K562 (cell line): ENCODE results near the gene WDR83. TPM values are rescaled to one million over a fixed set of nuclear protein-coding genes. Genes with fewer than 3 reads are reported as not detected.

Experiments used
- BDP1 ChIP-seq: IDR thresholded peaks from 3 replicates; pipeline ENCODE4 v1.6.1; 2011; ENCODE audit not compliant: insufficient read length, insufficient read depth
- GABPB1 ChIP-seq: sonication (generic); formaldehyde crosslinking; IDR thresholded peaks from 2 replicates; pipeline ENCODE4 v1.8.0; 2022; ENCODE audit warnings: mild to moderate bottlenecking, missing genetic modification reagents
- ILF3 ChIP-seq: fragments of 450-650 bp; IDR thresholded peaks from 2 replicates; pipeline ENCODE4 v1.6.1; 2018; ENCODE audit warnings: antibody characterized with exemption, mild to moderate bottlenecking, moderate library complexity, borderline replicate concordance
- KLF13 ChIP-seq: fragments of 450-650 bp; IDR thresholded peaks from 2 replicates; pipeline ENCODE4 v1.6.1; 2016; ENCODE audit warnings: missing genetic modification characterization, low read depth, mild to moderate bottlenecking, missing compliant biosample characterization, moderate library complexity, borderline replicate concordance
- MIER1 ChIP-seq: fragments of 450-650 bp; IDR thresholded peaks from 2 replicates; pipeline ENCODE4 v1.6.1; 2016; ENCODE audit warnings: antibody characterized with exemption, mild to moderate bottlenecking, low read depth
- NUFIP1 ChIP-seq: fragments of 450-650 bp; IDR thresholded peaks from 2 replicates; pipeline ENCODE4 v1.6.1; 2018; ENCODE audit not compliant: partially characterized antibody
- POLR2B ChIP-seq: fragments of 450-650 bp; IDR thresholded peaks from 2 replicates; pipeline ENCODE4 v1.6.1; 2018; ENCODE audit warnings: low read depth; ENCODE audit not compliant: partially characterized antibody
- PTRF ChIP-seq: fragments of 450-650 bp; IDR thresholded peaks from 2 replicates; pipeline ENCODE4 v1.6.1; 2016; ENCODE audit warnings: mild to moderate bottlenecking, missing genetic modification characterization, missing compliant biosample characterization
- RBM17 ChIP-seq: fragments of 200-400 bp; formaldehyde crosslinking; IDR thresholded peaks from 2 replicates; pipeline ENCODE4 v1.6.1; 2017; ENCODE audit warnings: low read depth, mild to moderate bottlenecking, low read length, borderline replicate concordance
- RUNX1 ChIP-seq: sonication (generic); IDR thresholded peaks from 2 replicates; pipeline ENCODE4 v1.6.1; 2016; ENCODE audit warnings: antibody characterized with exemption, low read depth
- SLC30A9 ChIP-seq: fragments of 250-450 bp; sonication (Bioruptor Pico); IDR thresholded peaks from 2 replicates; pipeline ENCODE4 v1.8.0; 2022; ENCODE audit warnings: mild to moderate bottlenecking, moderate library complexity
- SMC3 ChIP-seq: conservative IDR thresholded peaks from 2 replicates; pipeline ENCODE4 v1.6.1; 2011; ENCODE audit warnings: low read depth, low read length, improper control_type of control experiment; ENCODE audit not compliant: insufficient read depth
- SREBF2 ChIP-seq: sonication (generic); formaldehyde crosslinking; IDR thresholded peaks from 2 replicates; pipeline ENCODE4 v1.4.0; 2020; ENCODE audit warnings: mild to moderate bottlenecking, missing genetic modification reagents
- TAL1 ChIP-seq: fragments of 450-650 bp; IDR thresholded peaks from 2 replicates; pipeline ENCODE4 v1.6.1; 2016; ENCODE audit warnings: mild to moderate bottlenecking
- TRIM24 ChIP-seq, 2 experiments: fragments of 450-650 bp; IDR thresholded peaks; 2 replicates each; pipeline ENCODE4 v1.6.1; 2016
- ZFP36 ChIP-seq: fragments of 150-350 bp; IDR thresholded peaks from 2 replicates; pipeline ENCODE4 v1.6.1; 2018; ENCODE audit warnings: low read length, low read depth; ENCODE audit not compliant: partially characterized antibody
- ZNF444 ChIP-seq: fragments of 250-450 bp; sonication (Bioruptor Pico); IDR thresholded peaks from 2 replicates; pipeline ENCODE4 v1.4.0; 2020; ENCODE audit warnings: mild to moderate bottlenecking, moderate library complexity
- ZNF586 ChIP-seq: fragments of 450-650 bp; formaldehyde crosslinking; conservative IDR thresholded peaks from 2 replicates; pipeline ENCODE4 v1.4.0; 2020; ENCODE audit warnings: mild to moderate bottlenecking, moderate library complexity
- ZNF785 ChIP-seq: fragments of 250-450 bp; sonication (Bioruptor Pico); IDR thresholded peaks from 2 replicates; pipeline ENCODE4 v1.4.0; 2020; ENCODE audit warnings: mild to moderate bottlenecking
- polyA plus RNA-seq, 8 experiments: library from polyadenylated mRNA; depleted of rRNA in 4 of 8; stranded (reverse) in 5 of 8; unstranded in 3 of 8; fragments of >200 nt; fragmentation: Nextera tagmentation in 2 of 8; fragmentation: Illumina TruSeq in 1 of 8; extraction: Ambion mirVana in 2 of 8; extraction: Trizol in 1 of 8; gene quantifications; 2 replicates each; pipeline versions ENCODE4 v1.2.1 to v1.2.3, GENCODE V29; 2011 to 2014; ENCODE audit warnings: inconsistent platforms in 1 of 8, missing spikeins in 1 of 8
- total RNA-seq, 7 experiments: library from RNA; depleted of rRNA in 6 of 7; stranded (reverse); fragments of >200 nt in 6 of 7; fragmentation: Illumina TruSeq in 2 of 7; extraction: Trizol in 2 of 7; gene quantifications; 2 replicates each; pipeline versions ENCODE4 v1.2.1 to v1.2.3, GENCODE V29; 2011 to 2021; ENCODE audit warnings: low replicate concordance in 1 of 7
- TF ChIP-seq, protein P1 (sequence below): fragments of 450-650 bp; formaldehyde crosslinking; IDR thresholded peaks from 2 replicates; pipeline ENCODE4 v1.4.0; 2020; ENCODE audit warnings: mild to moderate bottlenecking
- TF ChIP-seq, protein P2 (sequence below): sonication (generic); formaldehyde crosslinking; IDR thresholded peaks from 2 replicates; pipeline ENCODE4 v1.9.0; 2022; ENCODE audit warnings: mild to moderate bottlenecking, missing genetic modification reagents
- TF ChIP-seq, protein P3 (sequence below), 2 experiments: fragments of 450-650 bp; IDR thresholded peaks; 2 replicates each; pipeline ENCODE4 v1.6.1; 2016
- TF ChIP-seq, protein P4 (sequence below): sonication (generic); formaldehyde crosslinking; IDR thresholded peaks from 2 replicates; pipeline ENCODE4 v1.8.0; 2022; ENCODE audit warnings: missing genetic modification reagents, mild to moderate bottlenecking, borderline replicate concordance
- TF ChIP-seq, protein P5 (sequence below): fragments of 250-450 bp; sonication (Bioruptor Pico); IDR thresholded peaks from 2 replicates; pipeline ENCODE4 v1.8.0; 2021; ENCODE audit warnings: moderate library complexity, mild to moderate bottlenecking, inconsistent platforms

WDR83 gene
- total and polyA plus RNA-seq, 9 of the 15 experiments (the other 6 are each of a cell fraction or from before 2014, with no cell fraction given) = 0.52 to 21.3 (median 4.2) TPM

DNA sequence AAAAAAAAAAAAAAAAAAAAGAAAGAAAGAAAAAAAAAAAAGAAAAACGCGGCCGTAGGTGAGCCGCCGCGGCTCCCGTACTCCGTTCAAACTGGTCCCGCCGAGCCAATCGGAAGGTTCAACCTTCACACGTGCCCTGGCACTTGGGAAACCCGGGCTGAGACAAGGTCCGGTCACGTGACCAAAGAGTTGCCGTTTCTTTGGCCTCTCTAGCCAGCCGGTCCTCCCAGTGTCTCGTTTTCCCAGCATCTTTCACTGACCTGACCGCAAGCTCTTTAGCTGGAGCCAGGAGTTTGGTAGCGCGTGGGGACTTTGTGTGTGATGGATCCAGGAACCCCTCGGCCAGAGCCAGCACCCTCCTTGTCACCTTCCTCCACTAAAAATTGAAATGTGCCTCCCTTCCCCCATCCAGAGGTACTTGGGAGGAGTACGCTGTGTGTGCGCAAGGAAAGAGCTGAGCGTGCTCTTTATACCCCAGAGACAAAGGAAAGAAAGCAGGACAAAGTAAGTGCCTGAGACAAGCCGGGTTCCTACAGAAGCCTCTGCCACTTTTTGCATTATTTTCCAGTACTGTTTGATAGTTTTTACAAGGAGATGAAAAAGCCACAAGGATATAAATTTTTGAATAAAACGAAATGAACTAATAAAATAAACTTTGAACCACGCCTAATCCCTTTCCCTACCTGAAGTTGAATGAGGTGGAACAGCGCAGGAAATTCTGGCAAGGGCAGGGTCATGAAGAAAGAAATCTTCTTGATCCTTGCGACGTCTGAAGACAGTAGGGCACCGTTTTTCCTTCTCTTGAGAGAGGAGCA lies 56.2 kb downstream of the WDR83 start (continued):
- TF ChIP-seq PTRF (tag) (no peak), GABPB1 (CRISPR knock-in tag) (peak; percentile 79; the same call in 1 of the 2 replicates), BDP1 (no peak), SLC30A9 (CRISPR knock-in tag) (no peak), TRIM24 (IDR thresholded peaks at IDR 0.05) (peak in 1 of 2 experiments; percentile 12; a peak in 1 of 4 replicates), ZFP36 (no peak), KLF13 (tag) (no peak), ILF3 (no peak), MIER1 (0 out of 2 replicates have a peak, but pooled peaks have one; percentile 12), POLR2B (peak; percentile 62), SREBF2 (no peak), NUFIP1 (no peak), ZNF586 (CRISPR knock-in tag) (no peak), TAL1 (no peak), ZNF785 (CRISPR knock-in tag) (no peak), SMC3 (no peak), RUNX1 (0 out of 2 replicates have a peak, but pooled peaks have one; percentile 76), RBM17 (no peak), ZNF444 (no peak)
- TF ChIP-seq, protein P1, sequence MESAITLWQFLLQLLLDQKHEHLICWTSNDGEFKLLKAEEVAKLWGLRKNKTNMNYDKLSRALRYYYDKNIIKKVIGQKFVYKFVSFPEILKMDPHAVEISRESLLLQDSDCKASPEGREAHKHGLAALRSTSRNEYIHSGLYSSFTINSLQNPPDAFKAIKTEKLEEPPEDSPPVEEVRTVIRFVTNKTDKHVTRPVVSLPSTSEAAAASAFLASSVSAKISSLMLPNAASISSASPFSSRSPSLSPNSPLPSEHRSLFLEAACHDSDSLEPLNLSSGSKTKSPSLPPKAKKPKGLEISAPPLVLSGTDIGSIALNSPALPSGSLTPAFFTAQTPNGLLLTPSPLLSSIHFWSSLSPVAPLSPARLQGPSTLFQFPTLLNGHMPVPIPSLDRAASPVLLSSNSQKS (CRISPR knock-in tag) = no peak
- TF ChIP-seq, protein P2, sequence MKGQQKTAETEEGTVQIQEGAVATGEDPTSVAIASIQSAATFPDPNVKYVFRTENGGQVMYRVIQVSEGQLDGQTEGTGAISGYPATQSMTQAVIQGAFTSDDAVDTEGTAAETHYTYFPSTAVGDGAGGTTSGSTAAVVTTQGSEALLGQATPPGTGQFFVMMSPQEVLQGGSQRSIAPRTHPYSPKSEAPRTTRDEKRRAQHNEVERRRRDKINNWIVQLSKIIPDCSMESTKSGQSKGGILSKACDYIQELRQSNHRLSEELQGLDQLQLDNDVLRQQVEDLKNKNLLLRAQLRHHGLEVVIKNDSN (CRISPR knock-in tag) = peak; percentile 97
- TF ChIP-seq, protein P3, sequence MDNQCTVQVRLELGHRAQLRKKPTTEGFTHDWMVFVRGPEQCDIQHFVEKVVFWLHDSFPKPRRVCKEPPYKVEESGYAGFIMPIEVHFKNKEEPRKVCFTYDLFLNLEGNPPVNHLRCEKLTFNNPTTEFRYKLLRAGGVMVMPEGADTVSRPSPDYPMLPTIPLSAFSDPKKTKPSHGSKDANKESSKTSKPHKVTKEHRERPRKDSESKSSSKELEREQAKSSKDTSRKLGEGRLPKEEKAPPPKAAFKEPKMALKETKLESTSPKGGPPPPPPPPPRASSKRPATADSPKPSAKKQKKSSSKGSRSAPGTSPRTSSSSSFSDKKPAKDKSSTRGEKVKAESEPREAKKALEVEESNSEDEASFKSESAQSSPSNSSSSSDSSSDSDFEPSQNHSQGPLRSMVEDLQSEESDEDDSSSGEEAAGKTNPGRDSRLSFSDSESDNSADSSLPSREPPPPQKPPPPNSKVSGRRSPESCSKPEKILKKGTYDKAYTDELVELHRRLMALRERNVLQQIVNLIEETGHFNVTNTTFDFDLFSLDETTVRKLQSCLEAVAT (IDR thresholded peaks at IDR 0.05) = peak in 1 of 2 experiments; percentile 83; a peak in 2 of 4 replicates
- TF ChIP-seq, protein P4, sequence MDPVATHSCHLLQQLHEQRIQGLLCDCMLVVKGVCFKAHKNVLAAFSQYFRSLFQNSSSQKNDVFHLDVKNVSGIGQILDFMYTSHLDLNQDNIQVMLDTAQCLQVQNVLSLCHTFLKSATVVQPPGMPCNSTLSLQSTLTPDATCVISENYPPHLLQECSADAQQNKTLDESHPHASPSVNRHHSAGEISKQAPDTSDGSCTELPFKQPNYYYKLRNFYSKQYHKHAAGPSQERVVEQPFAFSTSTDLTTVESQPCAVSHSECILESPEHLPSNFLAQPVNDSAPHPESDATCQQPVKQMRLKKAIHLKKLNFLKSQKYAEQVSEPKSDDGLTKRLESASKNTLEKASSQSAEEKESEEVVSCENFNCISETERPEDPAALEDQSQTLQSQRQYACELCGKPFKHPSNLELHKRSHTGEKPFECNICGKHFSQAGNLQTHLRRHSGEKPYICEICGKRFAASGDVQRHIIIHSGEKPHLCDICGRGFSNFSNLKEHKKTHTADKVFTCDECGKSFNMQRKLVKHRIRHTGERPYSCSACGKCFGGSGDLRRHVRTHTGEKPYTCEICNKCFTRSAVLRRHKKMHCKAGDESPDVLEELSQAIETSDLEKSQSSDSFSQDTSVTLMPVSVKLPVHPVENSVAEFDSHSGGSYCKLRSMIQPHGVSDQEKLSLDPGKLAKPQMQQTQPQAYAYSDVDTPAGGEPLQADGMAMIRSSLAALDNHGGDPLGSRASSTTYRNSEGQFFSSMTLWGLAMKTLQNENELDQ (CRISPR knock-in tag) = no peak
- TF ChIP-seq, protein P5, sequence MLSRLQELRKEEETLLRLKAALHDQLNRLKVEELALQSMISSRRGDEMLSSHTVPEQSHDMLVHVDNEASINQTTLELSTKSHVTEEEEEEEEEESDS (CRISPR knock-in tag) = no peak
